ENCODE data around the gene TP53RK. TPM values are rescaled to one million over a fixed set of nuclear protein-coding genes. Genes with fewer than 3 reads are reported as not detected.

The TP53RK gene
- total RNA-seq, 1 experiment from 2014 or later, result 21.5 TPM

DNA sequence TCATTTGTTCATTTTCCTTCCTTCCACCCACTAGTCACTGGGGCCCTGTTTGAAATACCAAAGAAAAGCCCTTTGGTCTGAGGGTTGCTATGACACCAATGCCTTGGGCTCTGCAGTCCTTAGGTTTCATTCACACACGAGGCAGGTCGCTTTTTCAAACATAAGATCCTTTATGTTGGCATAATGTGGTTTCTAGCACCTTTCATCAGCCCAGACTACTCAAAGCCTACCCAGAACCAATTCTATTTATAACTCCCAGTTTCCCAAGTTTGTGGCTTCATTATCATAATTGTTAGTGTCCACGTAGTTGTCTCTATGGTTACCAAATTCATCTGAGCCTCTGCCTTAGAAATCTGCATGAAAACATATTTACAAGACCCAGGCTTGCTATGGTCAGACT lies 6.6 kb upstream of the TP53RK start:
- no peak for DNase-seq
- Mint-ChIP-seq H3K9me3 (peaks cover 0 to 2% of the 10 kb centered on the region in 2 experiments; a peak in 4 of 5 replicates), H3K4me1 (peaks cover 5 to 28% of the 10 kb centered on the region in 2 experiments), H3K27me3 (ENCODE audit: low read depth) (no peaks in the 10 kb centered on the region), H3K27ac (no peak overlapping the region), H3K36me3 (ENCODE audit: insufficient read depth in 1 of 3, low read depth in 3 of 3) (no peaks in the 10 kb centered on the region; a peak in 1 of 7 replicates), H3K4me3 (no peak overlapping the region)
- no peak overlapping the region for H2BK20ac ChIP-seq (ENCODE audit: low read depth, low read length, poor library complexity, severe bottlenecking)
- H4K5ac ChIP-seq (ENCODE audit: insufficient read length, low read depth, low read length), result no peak overlapping the region
- H3K27ac ChIP-seq (ENCODE audit: insufficient read length, low read depth, low read length), result no peak overlapping the region
- H2AFZ ChIP-seq (ENCODE audit: low read length), result no peak overlapping the region
- H3K23me2 ChIP-seq (ENCODE audit: insufficient read length, low read depth, low read length, poor library complexity, severe bottlenecking), result no peaks in the 10 kb centered on the region
- H3K79me1 ChIP-seq (ENCODE audit: insufficient read depth, low read depth, low read length, poor library complexity, severe bottlenecking), result no peaks in the 10 kb centered on the region
- no peaks in the 10 kb centered on the region for H3K9me3 ChIP-seq (ENCODE audit: control insufficient read depth, low read depth, low read length)
- no peak overlapping the region for H3T11ph ChIP-seq (ENCODE audit: low read length)
- no peak overlapping the region for H4K91ac ChIP-seq (ENCODE audit: insufficient read length, low read depth, low read length)
- no peak overlapping the region for H2AK5ac ChIP-seq (ENCODE audit: insufficient read length, low read length)
- H2BK15ac ChIP-seq (ENCODE audit: low read depth, low read length), result no peak overlapping the region
- no peak overlapping the region for H3K18ac ChIP-seq (ENCODE audit: insufficient read length, low read depth, low read length)
- H3K27me3 ChIP-seq (ENCODE audit: insufficient read depth, low read length), result no peaks in the 10 kb centered on the region
- H2BK12ac ChIP-seq (ENCODE audit: insufficient read length, low read depth, low read length), result no peak overlapping the region
- H3K4me1 ChIP-seq (ENCODE audit: insufficient read depth, low read length), result no peaks in the 10 kb centered on the region
- H2BK120ac ChIP-seq (ENCODE audit: low read depth, low read length, poor library complexity, severe bottlenecking), result no peak overlapping the region
- no peak overlapping the region for H4K8ac ChIP-seq (replicated peaks; ENCODE audit: insufficient read length, low read depth, low read length)
- H3K4me2 ChIP-seq (ENCODE audit: insufficient read depth, insufficient read length, low read length), result no peak overlapping the region
- no peak overlapping the region for H3K56ac ChIP-seq (ENCODE audit: insufficient read length, low read depth, low read length)
- TF ChIP-seq, protein P1, sequence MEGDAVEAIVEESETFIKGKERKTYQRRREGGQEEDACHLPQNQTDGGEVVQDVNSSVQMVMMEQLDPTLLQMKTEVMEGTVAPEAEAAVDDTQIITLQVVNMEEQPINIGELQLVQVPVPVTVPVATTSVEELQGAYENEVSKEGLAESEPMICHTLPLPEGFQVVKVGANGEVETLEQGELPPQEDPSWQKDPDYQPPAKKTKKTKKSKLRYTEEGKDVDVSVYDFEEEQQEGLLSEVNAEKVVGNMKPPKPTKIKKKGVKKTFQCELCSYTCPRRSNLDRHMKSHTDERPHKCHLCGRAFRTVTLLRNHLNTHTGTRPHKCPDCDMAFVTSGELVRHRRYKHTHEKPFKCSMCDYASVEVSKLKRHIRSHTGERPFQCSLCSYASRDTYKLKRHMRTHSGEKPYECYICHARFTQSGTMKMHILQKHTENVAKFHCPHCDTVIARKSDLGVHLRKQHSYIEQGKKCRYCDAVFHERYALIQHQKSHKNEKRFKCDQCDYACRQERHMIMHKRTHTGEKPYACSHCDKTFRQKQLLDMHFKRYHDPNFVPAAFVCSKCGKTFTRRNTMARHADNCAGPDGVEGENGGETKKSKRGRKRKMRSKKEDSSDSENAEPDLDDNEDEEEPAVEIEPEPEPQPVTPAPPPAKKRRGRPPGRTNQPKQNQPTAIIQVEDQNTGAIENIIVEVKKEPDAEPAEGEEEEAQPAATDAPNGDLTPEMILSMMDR (conservative IDR thresholded peaks at IDR 0.05), result no peak
- no peak overlapping the region for H3K9ac ChIP-seq (ENCODE audit: extremely low read depth, insufficient read length, low read length)
- no peaks in the 10 kb centered on the region for H3K79me2 ChIP-seq (ENCODE audit: insufficient read depth, low read length)
- no peaks in the 10 kb centered on the region for H4K20me1 ChIP-seq (ENCODE audit: control insufficient read depth, insufficient read depth, insufficient read length)
- WGBS (ENCODE audit: extremely low coverage, insufficient read length, low lambda C conversion rate), result no CpG with 5 or more reads among the region's 3 CpGs
- no peak overlapping the region for H2BK5ac ChIP-seq (ENCODE audit: insufficient read length, low read length)
- no peak overlapping the region for H3K23ac ChIP-seq (ENCODE audit: insufficient read length, low read depth, low read length)
- no peak overlapping the region for H3K14ac ChIP-seq (ENCODE audit: insufficient read depth, low read length)
- no peak overlapping the region for H3K4ac ChIP-seq (ENCODE audit: low read depth, low read length)
